Activated T-cell treated with anti-CD3 and anti-CD28 coated beads, Interleukin-2, amount 50 U/mL, for 48 hours (primary cell): ENCODE measurements around the gene UBAP1.
A peak's percentile ranks its signal among the peaks of the same experiment; 100 is the strongest.
"Not testable (repeated sequence)": the region's sequence is repeated elsewhere in the genome, so short reads cannot be mapped to it uniquely, and the experiment has no call there.

Source experiments
- DNase-seq, 2 experiments: peaks; one replicate each; pipeline ENCODE4 v3.0.0-alpha.2; 2020

The UBAP1 gene

GRCh38 chr9:34178436-34179212 lies at the start of gene UBAP1:
TSS of gene UBAP1 (plus strand) at chr9:34179043. CDS start at chr9:34220915, 41,872 bp downstream.
- DNase-seq = peak; percentile 96 to 97

GRCh38 chr9:34131571-34131970 lies 47.3 kb upstream of the UBAP1 start:
- no peak for DNase-seq

- no peak for DNase-seq
Observed at GRCh38 chr9:34133436-34133949, 45.4 kb upstream of the UBAP1 start.

- DNase-seq = no peak
Observed at GRCh38 chr9:34134521-34134920, 44.3 kb upstream of the UBAP1 start.

DNA sequence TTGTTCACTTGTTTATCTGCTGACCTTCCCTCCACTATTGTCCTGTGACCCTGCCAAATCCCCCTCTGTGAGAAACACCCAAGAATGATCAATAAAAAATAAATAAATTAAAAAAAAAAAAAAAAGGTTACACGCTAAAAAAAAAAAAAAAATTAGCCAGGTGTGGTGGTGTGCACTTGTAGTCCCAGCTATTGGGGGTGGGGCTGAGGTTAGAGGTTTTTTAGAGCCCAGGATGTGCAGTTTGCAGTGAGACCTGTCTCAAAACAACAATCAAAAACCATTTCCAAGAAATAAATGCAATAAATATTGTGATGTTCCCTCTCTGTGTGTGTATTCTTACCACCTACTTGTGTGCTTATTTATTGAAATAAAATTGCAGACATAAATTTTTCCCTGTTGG lies 40.2 kb upstream of the UBAP1 start:
- not testable (repeated sequence) for DNase-seq

DNA sequence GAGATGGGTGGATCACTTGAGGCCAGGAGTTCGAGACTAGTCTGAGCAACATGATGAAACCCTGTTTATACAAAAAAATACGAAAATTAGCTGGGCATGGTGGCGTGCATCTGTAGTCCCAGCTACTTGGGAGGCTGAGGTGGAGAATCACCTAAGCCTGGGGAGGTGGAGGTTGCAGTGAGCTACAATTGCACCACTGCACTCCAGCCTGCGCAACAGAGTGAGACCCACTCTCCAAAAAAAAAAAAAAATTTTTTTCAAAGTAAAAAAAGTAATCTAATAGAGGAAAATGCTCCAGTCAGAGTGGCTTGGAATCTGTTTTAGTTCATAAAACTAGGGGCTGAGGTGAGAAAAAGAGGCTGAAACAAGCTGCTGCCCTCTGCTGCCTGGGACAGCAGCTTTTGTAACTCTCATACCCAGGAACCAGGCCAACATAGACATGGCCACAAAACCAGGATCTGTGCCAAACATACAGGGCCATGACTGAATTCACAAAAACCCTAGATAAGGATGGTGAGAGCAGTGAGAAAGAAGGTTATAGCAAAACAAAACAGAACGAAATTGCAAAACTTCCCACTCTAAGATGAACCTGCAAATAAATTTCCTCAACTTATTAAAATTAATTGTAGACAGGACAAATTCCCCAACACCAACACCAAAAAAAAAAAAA lies 39.2 kb upstream of the UBAP1 start:
- no peak for DNase-seq

- no peak for DNase-seq
Observed at GRCh38 chr9:34140853-34141252, 38.0 kb upstream of the UBAP1 start.

DNA sequence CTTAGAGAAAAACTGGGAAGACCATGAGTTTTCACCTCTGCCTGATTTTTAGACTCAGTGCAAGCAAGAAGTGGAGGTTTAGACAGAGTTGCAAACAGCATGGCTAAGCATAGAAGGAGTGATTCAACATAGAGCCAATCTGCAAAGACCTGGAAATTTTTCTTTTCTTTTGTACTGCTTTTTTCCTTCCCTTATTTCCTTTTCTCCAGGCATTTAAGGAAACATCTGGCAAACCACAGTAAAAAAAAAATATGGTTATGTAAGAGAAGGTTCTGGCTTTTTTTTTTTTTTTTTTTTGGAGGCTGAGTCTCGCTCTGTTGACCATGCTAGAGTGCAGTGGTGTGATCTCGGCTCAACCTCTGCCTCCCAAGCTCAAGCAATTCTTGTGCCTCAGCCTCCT lies 35.7 kb upstream of the UBAP1 start:
- DNase-seq = no peak

DNA sequence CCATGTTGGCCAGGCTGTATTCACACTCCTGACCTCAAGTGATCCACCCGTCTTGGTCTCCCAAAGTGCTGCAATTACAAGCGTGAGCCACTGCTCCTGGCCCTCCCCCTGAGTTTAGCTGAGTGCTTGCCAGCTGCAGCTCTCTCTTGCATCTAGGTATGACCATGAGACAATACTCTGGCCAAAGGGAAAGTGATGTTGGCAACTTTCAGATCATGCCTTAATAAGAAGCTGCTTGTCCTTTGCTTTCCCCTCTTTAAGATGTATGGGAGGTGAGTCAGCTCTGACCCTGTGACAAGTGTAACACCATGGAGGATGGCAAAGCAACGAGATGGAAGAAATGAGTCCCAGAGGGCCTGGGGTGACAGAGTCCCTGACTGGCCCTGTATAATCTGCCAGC lies 33.7 kb upstream of the UBAP1 start:
- DNase-seq = no peak

- no peak for DNase-seq
Observed at GRCh38 chr9:34151398-34151797, 27.4 kb upstream of the UBAP1 start.

DNA sequence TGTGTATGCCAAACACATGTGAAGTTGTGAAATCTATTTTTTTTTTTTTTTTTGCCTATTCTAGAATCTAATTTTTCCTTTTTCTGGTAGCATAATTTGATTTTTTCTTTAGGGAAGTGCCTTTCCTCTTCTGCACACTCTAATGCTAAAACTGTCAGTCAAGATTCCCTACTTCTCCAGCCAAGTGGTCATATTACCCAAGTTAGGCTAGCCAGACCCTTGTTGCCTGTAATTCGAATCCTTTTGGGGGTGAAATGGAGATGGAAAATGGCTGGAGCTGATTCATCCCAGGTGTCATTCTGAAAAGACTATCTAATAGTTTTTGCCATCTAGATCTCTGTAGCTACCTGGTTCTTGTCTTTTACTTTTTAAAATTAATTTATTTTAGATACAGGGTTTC lies 24.8 kb upstream of the UBAP1 start:
- DNase-seq = no peak

GRCh38 chr9:34157318-34157717 lies 21.5 kb upstream of the UBAP1 start:
- DNase-seq = no peak

DNA sequence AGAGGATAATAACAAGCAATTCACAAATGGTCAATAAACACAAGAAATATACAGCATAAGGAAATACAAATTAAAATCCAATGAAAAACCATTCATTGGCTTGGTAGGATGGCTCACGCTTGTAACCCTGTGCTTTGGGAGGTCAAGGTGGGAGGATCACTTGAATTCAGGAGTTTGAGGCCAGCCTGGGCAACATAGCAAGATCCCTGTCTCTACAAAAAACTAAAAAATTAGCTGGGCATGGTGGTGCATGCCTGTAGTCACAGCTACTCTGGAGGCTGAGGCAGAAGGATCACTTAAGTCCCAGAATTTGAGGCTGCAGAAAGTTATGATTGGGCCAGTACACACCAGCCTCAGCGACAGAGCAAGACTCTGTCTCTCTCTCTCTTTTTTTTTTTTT lies 20.9 kb upstream of the UBAP1 start:
- DNase-seq = no peak

GRCh38 chr9:34158362-34158869 lies 20.4 kb upstream of the UBAP1 start:
- no peak for DNase-seq

- no peak for DNase-seq
Observed at GRCh38 chr9:34163434-34163833, 15.4 kb upstream of the UBAP1 start.

DNA sequence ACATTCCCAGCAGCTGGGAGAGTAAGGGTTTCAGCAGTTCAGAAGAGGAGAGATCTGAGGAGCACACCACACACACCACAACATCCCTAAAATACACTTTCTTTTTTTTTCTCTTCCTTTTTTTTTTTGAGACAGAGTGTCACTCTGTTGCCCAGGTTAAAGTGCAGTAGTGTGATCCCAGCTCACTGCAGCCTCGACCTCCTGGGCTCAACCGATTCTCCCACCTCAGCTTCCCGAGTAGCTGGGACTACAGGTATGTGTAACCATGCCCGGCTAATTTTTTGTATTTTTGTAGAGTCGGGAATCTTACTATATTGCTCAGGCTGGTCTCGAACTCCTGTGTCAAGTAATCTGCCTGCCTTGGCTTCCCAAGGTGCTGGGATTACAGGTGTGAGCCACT lies 9.7 kb upstream of the UBAP1 start:
- no peak for DNase-seq

DNA sequence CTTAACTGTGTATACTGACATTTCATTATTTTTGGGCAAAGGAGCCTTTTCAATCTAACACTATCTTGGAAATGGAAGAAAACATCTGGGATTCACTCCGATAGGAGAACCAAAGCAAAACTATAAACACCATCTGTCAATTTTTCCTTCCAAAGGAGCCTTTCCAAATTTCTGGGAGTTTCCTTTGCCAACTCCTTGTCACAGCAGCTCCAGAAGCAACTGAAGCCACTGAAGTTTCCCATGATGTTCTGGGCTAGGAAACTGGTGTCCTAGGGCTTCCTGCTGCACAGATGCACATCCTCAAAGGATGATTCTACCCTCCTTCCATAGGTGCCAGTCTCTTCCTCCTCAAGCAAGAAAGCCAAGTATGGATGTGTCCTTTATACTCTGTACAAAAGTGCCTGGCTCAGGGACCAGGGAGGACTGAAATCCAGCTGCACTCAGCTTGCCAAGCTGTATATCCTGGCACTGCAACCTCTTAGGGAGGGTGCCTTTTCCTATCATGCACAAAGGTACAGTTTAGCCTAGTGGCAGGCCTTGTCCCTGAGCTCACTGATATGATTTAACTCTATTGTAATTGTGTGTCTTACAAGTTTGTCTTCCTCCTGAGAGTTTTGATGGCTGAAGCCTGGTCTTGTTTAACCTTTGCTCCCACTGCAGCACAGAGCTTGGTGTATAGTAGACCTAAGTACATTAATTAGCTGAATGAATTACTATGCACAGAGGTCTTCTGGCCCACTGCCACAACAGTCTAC lies 8.4 kb upstream of the UBAP1 start:
- no peak for DNase-seq

DNA sequence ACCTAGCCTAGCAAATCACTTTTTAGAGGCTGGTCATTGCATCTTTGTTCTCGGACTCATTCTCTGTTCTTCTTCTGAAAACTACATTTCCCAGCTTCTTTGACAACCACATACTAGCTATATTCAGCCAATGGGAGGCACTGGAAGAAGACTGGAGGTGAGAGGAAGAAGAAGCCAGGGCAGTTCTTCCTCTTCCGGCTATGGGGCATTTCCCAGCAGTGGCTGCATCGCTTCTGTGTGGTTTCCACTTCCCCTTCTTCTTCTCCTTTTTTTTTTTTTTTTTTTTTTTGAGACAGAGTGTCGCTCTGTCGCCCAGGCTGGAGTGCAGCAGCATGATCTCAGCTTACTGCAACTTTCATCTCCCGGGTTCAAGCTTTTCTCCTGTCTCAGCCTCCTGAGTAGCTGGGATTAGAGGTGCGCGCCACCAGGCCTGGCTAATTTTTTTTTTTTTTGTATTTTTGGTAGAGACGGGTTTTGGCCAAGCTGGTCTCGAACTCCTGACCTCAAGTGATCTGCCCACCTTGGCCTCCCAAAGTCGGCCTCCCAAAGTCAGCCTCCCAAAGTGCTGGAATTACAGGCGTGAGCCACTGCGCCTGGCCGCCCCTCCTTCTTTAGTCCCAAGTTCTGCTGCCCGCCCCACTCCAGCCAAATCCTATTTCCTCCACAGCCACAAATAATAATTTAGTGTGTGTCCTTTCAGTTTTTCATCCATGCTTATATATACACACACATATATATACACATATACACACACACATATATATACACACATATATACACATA lies 6.9 kb upstream of the UBAP1 start:
- no peak for DNase-seq

DNA sequence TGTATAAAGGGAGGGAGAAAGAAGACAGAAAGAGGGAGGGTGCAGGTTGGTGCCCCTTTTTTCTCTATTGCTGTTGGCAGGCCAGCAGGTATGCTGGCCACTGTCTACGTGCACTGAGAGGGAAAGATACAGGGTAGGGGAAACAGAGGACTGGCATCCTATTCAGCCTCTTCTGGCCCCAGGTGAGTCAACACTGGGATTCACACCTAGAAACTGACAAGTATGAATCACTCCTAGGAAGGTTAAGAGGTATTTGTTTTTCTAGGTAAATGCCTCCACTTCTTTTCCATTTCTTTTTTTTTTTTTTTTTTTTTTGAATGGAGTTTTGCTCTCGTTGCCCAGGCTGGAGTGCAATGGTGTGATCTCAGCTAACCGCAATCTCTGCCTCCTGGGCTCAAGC lies 2.8 kb upstream of the UBAP1 start:
- DNase-seq = no peak

DNA sequence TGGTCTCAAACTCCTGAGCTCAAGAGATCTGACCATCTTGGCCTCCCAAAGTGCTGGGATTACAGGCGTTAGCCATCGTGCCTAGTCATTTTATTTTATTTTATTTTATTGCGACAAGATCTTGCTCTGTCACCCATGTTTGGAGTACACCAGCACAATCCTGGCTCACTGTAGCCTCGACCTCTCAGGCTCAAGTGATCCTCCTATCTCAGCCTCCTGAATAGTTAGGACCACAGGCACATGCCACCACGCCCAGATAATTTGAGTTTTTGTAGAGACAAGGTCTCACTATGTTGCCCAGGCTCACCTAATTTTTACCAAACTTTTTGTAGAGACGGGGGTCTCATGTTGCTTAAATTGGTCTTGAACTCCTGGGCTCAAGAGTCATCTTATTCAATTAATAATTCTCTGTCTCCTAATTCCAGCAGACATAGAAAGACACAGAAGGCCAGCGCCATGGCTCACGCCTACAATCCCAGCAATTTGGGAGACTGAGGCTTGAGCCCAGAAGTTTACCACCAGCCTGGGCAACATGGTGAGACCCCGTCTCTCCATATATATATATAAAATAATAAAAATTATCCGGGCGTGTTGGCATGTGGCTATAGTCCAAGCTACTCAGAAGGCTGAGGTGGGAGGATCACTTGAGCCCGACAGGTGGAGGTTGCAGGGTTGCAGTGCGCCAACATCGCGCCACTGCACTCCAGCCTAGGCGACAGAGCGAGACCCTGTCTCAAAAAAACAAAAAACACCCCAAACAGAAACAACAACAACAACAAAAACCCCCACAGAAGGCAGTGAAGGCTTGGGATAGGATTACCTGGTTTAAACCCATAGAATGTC lies 1.0 kb upstream of the UBAP1 start:
- DNase-seq = no peak
